Measurements from ENCODE around the gene PSMC5.

DNA sequence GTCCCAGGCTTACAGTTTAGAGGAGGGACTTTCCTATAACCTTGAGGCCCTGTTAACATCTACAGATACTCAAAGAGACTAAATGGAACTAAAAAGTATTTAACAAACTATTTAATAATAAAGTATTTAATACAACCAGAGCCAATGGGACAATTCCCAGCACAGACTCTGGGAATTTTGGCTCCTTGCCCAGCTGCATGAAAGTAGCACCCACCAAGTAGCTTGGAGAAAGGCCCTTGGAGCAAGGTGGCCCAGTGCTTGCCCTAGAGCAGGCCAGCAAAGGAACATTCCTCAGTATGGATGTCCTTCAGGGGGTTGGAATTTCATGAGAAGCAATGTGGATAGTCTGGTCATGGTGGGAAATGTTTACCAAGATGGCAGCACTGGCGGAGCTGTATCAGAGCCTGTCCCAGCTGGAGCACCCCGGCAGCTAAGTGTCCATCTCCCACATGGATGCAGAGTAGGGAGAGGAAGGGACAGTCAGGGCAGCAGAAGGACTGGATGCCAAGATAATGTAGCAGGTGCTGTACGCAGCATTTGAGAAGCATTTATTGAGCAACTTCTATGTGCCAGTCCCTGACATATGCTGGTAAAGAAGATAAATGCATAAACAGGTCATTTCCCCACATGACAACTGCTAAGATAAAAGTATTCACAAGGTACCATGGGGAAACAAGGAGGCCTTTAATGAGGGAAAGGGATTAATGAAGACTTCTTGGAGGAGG lies 20.5 kb downstream of the PSMC5 start:
- TF ChIP-seq POLR2A (IDR thresholded peaks at IDR 0.05; ENCODE audit: low read depth, low read length) = no peak
- no peak for TF ChIP-seq SPI1 (IDR thresholded peaks at IDR 0.05; ENCODE audit: low read depth, low read length)
- TF ChIP-seq TAF1 (IDR thresholded peaks at IDR 0.05; ENCODE audit: low read depth, low read length) = no peak
- TF ChIP-seq POLR2AphosphoS5 (IDR thresholded peaks at IDR 0.05; ENCODE audit: low read depth, low read length) = no peak

Measured in GM12891 (cell line).